Uterus (tissue), 4 donors: ENCODE data around the gene EMP2. TPM values are rescaled to one million over a fixed set of nuclear protein-coding genes. Genes with fewer than 3 reads are reported as not detected.

Experiments used
- DNase-seq, 2 donors: peaks; one replicate each; pipeline ENCODE4 v3.0.0-alpha.2; 2019 to 2020
- H3K27ac ChIP-seq, 2 donors: fragments of 200-600 bp; sonication (generic); 1 replicate in 1 of 2; 2 replicates in 1 of 2; pipeline ENCODE4 v1.5.1; 2016 to 2018
- H3K27me3 ChIP-seq, 2 donors: fragments of 200-600 bp; sonication (generic); one replicate each; pipeline ENCODE4 v1.5.1; 2018 to 2019; ENCODE audit warnings: control low read depth in 1 of 2
- H3K36me3 ChIP-seq, 2 donors: fragments of 200-600 bp; sonication (generic); one replicate each; pipeline ENCODE4 v1.5.1; 2019; ENCODE audit warnings: control low read depth in 1 of 2
- H3K4me1 ChIP-seq, 2 donors: fragments of 200-600 bp; sonication (generic); one replicate each; pipeline ENCODE4 v1.5.1; 2018 to 2019; ENCODE audit warnings: control low read depth in 1 of 2
- H3K4me3 ChIP-seq, 2 donors: fragments of 200-600 bp; sonication (generic); 1 replicate in 1 of 2; 2 replicates in 1 of 2; pipeline ENCODE4 v1.5.1; 2018 to 2019; ENCODE audit warnings: mild to moderate bottlenecking in 1 of 2
- H3K9me3 ChIP-seq, 2 donors: fragments of 200-600 bp; sonication (generic); one replicate each; pipeline ENCODE4 v1.5.1; 2019; ENCODE audit warnings: control low read depth in 1 of 2
- CTCF ChIP-seq, 4 experiments: fragments of 200-600 bp in 2 of 4; fragments of 450-650 bp in 2 of 4; sonication (generic) in 2 of 4; IDR thresholded peaks; one replicate each; pipeline ENCODE4 v1.5.1; 2016 to 2019; ENCODE audit warnings: antibody characterized with exemption in 4 of 4, mild to moderate bottlenecking in 2 of 4, moderate library complexity in 1 of 4
- POLR2A ChIP-seq, 2 donors: fragments of 450-650 bp; IDR thresholded peaks; one replicate each; pipeline ENCODE4 v1.6.1; 2016; ENCODE audit warnings: antibody characterized with exemption in 2 of 2, mild to moderate bottlenecking in 1 of 2, moderate library complexity in 1 of 2
- intact Hi-C: fragments of 100-400 bp; cut with DNase I; formaldehyde crosslinking; loops from one replicate; pipeline ENCODE4 v1.15.1; 2023; ENCODE audit warnings: low total_unique reads
- total RNA-seq, 4 donors: library from RNA; depleted of rRNA in 3 of 4; stranded (reverse); fragments of >200 nt in 3 of 4; gene quantifications; one replicate each; pipeline versions ENCODE4 v1.1.0 to v1.2.4, GENCODE V29; 2014 to 2023
- donor health status: DM: yes; HTN: yes; CAD: no.

Gene EMP2
- total RNA-seq, 4 donors from 2014 or later, result 16.4 to 88.3 (median 32.1) TPM

GRCh38 chr16:10519297-10519696, 61.1 kb downstream of the EMP2 start:
- intact Hi-C loops, result loop anchor here (10.0 kb wide), 1 partner anchor 406 kb away; no protein-coding TSS in a partner anchor

GRCh38 chr16:10518479-10519041, 61.8 kb downstream of the EMP2 start:
- intact Hi-C loops, result loop anchor here (10.0 kb wide), 1 partner anchor 406 kb away; no protein-coding TSS in a partner anchor
- Histone ChIP-seq H3K27me3 (no peaks in the 10 kb centered on the region), H3K4me1 (peaks cover 0 to 5% of the 10 kb centered on the region in 2 donors), H3K4me3 (no peak overlapping the region), H3K27ac (no peak overlapping the region), H3K9me3 (no peaks in the 10 kb centered on the region), H3K36me3 (no peaks in the 10 kb centered on the region)
- no peak for TF ChIP-seq POLR2A (IDR thresholded peaks at IDR 0.05)
- no peak for TF ChIP-seq CTCF (IDR thresholded peaks at IDR 0.05)
- no peak for DNase-seq

More at GRCh38 chr16:10519297-10519696, 61.1 kb downstream of the EMP2 start:
- DNase-seq, result no peak
- no peak for TF ChIP-seq POLR2A (IDR thresholded peaks at IDR 0.05)
- no peak for TF ChIP-seq CTCF (IDR thresholded peaks at IDR 0.05)
- peaks cover 0 to 3% of the 10 kb centered on the region in 2 donors for H3K4me1 ChIP-seq
- H3K27ac ChIP-seq, result no peak overlapping the region
- H3K9me3 ChIP-seq, result no peaks in the 10 kb centered on the region
- H3K4me3 ChIP-seq, result no peak overlapping the region
- H3K27me3 ChIP-seq, result no peaks in the 10 kb centered on the region
- H3K36me3 ChIP-seq, result no peaks in the 10 kb centered on the region

GRCh38 chr16:10517868-10518267, 62.5 kb downstream of the EMP2 start:
- Histone ChIP-seq H3K36me3 (no peaks in the 10 kb centered on the region), H3K27ac (no peak overlapping the region), H3K9me3 (no peaks in the 10 kb centered on the region), H3K4me3 (no peak overlapping the region), H3K27me3 (no peaks in the 10 kb centered on the region), H3K4me1 (peaks cover 0 to 5% of the 10 kb centered on the region in 2 donors)
- no peak for TF ChIP-seq POLR2A (IDR thresholded peaks at IDR 0.05)
- no peak for TF ChIP-seq CTCF (IDR thresholded peaks at IDR 0.05)
- intact Hi-C loops, result loop anchor here (10.0 kb wide), 1 partner anchor 407 kb away; no protein-coding TSS in a partner anchor
- no peak for DNase-seq

- Histone ChIP-seq H3K9me3 (no peaks in the 10 kb centered on the region), H3K4me3 (no peak overlapping the region), H3K4me1 (peaks cover 0 to 5% of the 10 kb centered on the region in 2 donors), H3K27me3 (no peaks in the 10 kb centered on the region), H3K36me3 (no peaks in the 10 kb centered on the region), H3K27ac (peak overlapping the region; percentile 43 to 49)
- DNase-seq, result peak; percentile 49 to 57
- TF ChIP-seq POLR2A (IDR thresholded peaks at IDR 0.05) (no peak), CTCF (IDR thresholded peaks at IDR 0.05) (peak; percentile 40 to 61 (median 48))
- intact Hi-C loops, result loop anchor here (10.0 kb wide), 1 partner anchor 410 kb away; no protein-coding TSS in a partner anchor
Measured at GRCh38 chr16:10514369-10515055, 65.9 kb downstream of the EMP2 start.

- DNase-seq, result no peak
- Histone ChIP-seq H3K36me3 (no peaks in the 10 kb centered on the region), H3K4me1 (peaks cover 0 to 5% of the 10 kb centered on the region in 2 donors), H3K27me3 (no peaks in the 10 kb centered on the region), H3K27ac (no peak overlapping the region), H3K9me3 (no peaks in the 10 kb centered on the region), H3K4me3 (no peak overlapping the region)
- intact Hi-C loops, result loop anchor here (10.0 kb wide), 1 partner anchor 413 kb away; no protein-coding TSS in a partner anchor
- TF ChIP-seq POLR2A (IDR thresholded peaks at IDR 0.05) (no peak), CTCF (IDR thresholded peaks at IDR 0.05) (no peak)
Measured at GRCh38 chr16:10511829-10512228, 68.6 kb downstream of the EMP2 start.
